Measurements from ENCODE around the gene C20orf204.
"Not testable (repeated sequence)": the region's sequence is repeated elsewhere in the genome, so short reads cannot be mapped to it uniquely, and the experiment has no call there.

The C20orf204 gene

GRCh38 chr20:64084685-64085152, 48.7 kb downstream of the C20orf204 start:
- DNase-seq (ENCODE audit: low read depth), result no peak

DNA sequence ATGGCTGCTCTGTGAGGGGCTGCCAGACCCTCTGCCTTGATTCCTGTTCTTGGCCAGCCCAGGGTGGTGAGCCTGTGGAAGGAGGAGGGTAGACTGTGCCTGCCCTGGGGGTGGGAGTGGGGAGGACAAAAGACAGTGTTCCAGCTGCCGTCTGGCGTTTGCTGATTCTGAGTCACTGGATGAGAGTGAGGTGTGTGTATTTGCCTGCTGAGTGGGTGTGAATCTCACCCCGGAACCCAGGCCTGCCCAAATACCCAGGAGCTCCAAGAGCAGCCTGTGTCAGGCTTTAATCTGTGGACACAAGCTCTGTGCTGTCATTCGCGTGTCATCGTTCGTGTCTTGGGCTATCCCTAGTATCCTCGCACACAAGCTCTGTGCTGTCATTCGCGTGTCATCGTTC, 50.8 kb downstream of the C20orf204 start:
- DNase-seq (ENCODE audit: low read depth), result no peak

DNA sequence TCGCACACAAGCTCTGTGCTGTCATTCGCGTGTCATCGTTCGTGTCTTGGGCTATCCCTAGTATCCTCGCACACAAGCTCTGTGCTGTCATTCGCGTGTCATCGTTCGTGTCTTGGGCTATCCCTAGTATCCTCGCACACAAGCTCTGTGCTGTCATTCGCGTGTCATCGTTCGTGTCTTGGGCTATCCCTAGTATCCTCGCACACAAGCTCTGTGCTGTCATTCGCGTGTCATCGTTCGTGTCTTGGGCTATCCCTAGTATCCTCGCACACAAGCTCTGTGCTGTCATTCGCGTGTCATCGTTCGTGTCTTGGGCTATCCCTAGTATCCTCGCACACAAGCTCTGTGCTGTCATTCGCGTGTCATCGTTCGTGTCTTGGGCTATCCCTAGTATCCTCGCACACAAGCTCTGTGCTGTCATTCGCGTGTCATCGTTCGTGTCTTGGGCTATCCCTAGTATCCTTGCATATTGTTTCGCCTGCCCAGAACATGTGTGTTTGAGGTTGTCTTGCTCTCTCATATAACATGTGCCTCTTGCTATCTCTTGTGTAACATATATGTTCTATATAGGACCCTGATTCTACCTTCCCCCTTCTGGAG, 51.3 kb downstream of the C20orf204 start:
- not testable (repeated sequence) for DNase-seq (ENCODE audit: low read depth)

GRCh38 chr20:64088586-64088985, 52.6 kb downstream of the C20orf204 start:
- DNase-seq (ENCODE audit: low read depth), result not testable (repeated sequence)

Measured in stimulated activated CD8-positive, alpha-beta memory T cell treated with anti-CD3 and anti-CD28 coated beads, Interleukin-15, amount 100 ng/mL, for 1 hour (primary cell).